ENCODE measurements around the gene ITPR1.

Gene ITPR1

DNA sequence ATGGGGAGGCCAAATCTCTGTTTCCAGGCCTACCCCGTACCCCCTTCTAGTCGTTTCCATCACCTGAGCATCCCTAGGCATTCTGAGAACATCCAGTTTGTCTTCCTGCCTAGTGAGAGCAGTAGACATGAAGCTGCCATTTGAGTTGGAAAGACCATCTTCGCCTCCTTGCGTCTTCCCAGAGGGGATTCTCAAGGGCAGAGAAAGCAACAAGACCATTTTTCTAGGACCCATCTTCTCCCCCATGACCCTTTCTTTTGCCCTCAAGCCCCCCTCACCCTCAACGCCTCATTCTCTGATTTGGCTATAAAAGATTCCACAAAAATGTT, 337.4 kb downstream of the ITPR1 start:
- H3K9ac ChIP-seq (ENCODE audit: low read depth, low read length) = no peak overlapping the region
- no peaks in the 10 kb centered on the region for H3K9me3 ChIP-seq (ENCODE audit: insufficient read depth, low read depth, low read length)
- H3K4me3 ChIP-seq (ENCODE audit: low read length) = no peak overlapping the region
- H3K4me1 ChIP-seq (ENCODE audit: insufficient read depth, low read length) = peaks cover 10% of the 10 kb centered on the region; the same call in 1 of the 2 replicates
- H3K36me3 ChIP-seq (ENCODE audit: insufficient read depth, low read length) = no peaks in the 10 kb centered on the region
- H3K27me3 ChIP-seq (ENCODE audit: insufficient read depth, low read length) = no peaks in the 10 kb centered on the region
- H3K27ac ChIP-seq (ENCODE audit: low read depth, low read length) = no peak overlapping the region
- WGBS = 93% methylated on average over 5 of the region's 5 CpGs

DNA sequence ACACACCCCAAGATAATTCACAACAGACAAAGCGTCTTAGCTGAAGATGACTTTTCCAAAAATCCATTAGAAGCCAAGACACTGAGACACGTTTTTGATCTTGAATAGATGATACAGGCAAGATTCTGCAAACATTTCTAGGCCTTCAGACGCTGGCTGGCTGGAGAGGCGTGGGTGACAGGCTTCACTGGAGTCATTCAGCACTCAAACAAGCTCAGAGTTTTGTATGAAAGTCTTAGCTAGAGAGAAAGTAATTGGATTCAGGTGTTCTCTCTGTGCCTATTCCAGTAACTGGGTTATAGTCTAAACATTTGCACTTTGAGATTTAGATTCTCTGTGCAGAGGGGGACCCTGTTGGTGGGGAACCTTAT, 338.4 kb downstream of the ITPR1 start:
- H3K4me3 ChIP-seq (ENCODE audit: low read length) = no peak overlapping the region
- H3K27ac ChIP-seq (ENCODE audit: low read depth, low read length) = peak overlapping the region; percentile 36; the same call in 1 of the 2 replicates
- H3K9ac ChIP-seq (ENCODE audit: low read depth, low read length) = no peak overlapping the region
- H3K27me3 ChIP-seq (ENCODE audit: insufficient read depth, low read length) = no peaks in the 10 kb centered on the region
- peaks cover 7% of the 10 kb centered on the region; the same call in 1 of the 2 replicates for H3K4me1 ChIP-seq (ENCODE audit: insufficient read depth, low read length)
- WGBS = 87% methylated on average over 4 of the region's 4 CpGs
- no peaks in the 10 kb centered on the region for H3K36me3 ChIP-seq (ENCODE audit: insufficient read depth, low read length)
- H3K9me3 ChIP-seq (ENCODE audit: insufficient read depth, low read depth, low read length) = no peaks in the 10 kb centered on the region

DNA sequence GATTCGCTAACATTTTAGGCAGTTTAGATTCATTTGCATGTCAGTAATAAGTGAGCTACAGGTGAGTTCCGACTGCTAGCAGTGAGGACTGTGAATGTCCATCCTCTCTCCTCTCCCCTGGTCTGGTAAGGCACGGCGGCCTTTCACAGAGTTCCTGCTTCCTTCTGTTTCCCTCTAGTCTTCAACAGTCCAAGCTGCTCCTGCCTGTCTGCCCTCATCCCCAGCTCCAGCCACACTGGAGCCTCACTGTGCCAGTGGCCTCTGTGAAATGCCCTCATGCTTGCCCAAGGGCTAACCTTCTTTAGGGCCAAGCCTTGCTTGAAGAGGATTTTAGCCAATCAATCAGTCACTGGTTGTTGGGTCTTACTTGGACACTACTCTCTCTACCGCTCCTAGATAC, 340.3 kb downstream of the ITPR1 start:
- WGBS = 90% methylated on average over 5 of the region's 5 CpGs
- Histone ChIP-seq H3K4me3 (ENCODE audit: low read length) (no peak overlapping the region), H3K9ac (ENCODE audit: low read depth, low read length) (no peak overlapping the region), H3K36me3 (ENCODE audit: insufficient read depth, low read length) (no peaks in the 10 kb centered on the region), H3K27ac (ENCODE audit: low read depth, low read length) (no peak overlapping the region), H3K9me3 (ENCODE audit: insufficient read depth, low read depth, low read length) (no peaks in the 10 kb centered on the region), H3K4me1 (ENCODE audit: insufficient read depth, low read length) (peaks cover 7% of the 10 kb centered on the region; the same call in 1 of the 2 replicates), H3K27me3 (ENCODE audit: insufficient read depth, low read length) (no peaks in the 10 kb centered on the region)

GRCh38 chr3:4834403-4834866, 341.3 kb downstream of the ITPR1 start:
- Histone ChIP-seq H3K27ac (ENCODE audit: low read depth, low read length) (no peak overlapping the region), H3K4me3 (ENCODE audit: low read length) (no peak overlapping the region), H3K9me3 (ENCODE audit: insufficient read depth, low read depth, low read length) (no peaks in the 10 kb centered on the region), H3K9ac (ENCODE audit: low read depth, low read length) (no peak overlapping the region), H3K27me3 (ENCODE audit: insufficient read depth, low read length) (no peaks in the 10 kb centered on the region), H3K36me3 (ENCODE audit: insufficient read depth, low read length) (no peaks in the 10 kb centered on the region), H3K4me1 (ENCODE audit: insufficient read depth, low read length) (peaks cover 7% of the 10 kb centered on the region; the same call in 1 of the 2 replicates)
- WGBS = 95% methylated on average over 8 of the region's 8 CpGs

GRCh38 chr3:4835616-4836043, 342.5 kb downstream of the ITPR1 start:
- H3K9me3 ChIP-seq (ENCODE audit: insufficient read depth, low read depth, low read length) = no peaks in the 10 kb centered on the region
- H3K4me3 ChIP-seq (ENCODE audit: low read length) = no peak overlapping the region

DNA sequence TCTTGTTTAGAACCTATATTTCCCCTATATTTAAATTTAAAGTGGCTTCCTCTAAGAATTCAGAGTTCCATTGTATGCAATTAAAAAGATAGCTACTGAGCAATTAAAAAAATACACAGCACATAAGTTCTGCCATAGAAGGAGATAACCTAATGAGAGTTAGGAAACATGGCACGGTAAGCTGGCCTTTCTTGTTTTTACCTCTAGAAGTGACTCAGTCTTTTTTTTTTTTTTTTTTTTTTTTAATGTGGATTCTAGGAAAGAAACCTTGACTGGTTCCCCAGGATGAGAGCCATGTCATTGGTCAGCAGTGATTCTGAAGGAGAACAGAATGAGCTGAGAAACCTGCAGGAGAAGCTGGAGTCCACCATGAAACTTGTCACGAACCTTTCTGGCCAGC, 343.4 kb downstream of the ITPR1 start:
- H3K27ac ChIP-seq (ENCODE audit: low read depth, low read length) = no peak overlapping the region
- no peaks in the 10 kb centered on the region for H3K9me3 ChIP-seq (ENCODE audit: insufficient read depth, low read depth, low read length)
- no peak overlapping the region for H3K9ac ChIP-seq (ENCODE audit: low read depth, low read length)
- no peak overlapping the region for H3K4me3 ChIP-seq (ENCODE audit: low read length)
- peaks cover 4% of the 10 kb centered on the region; the same call in 1 of the 2 replicates for H3K4me1 ChIP-seq (ENCODE audit: insufficient read depth, low read length)
- H3K36me3 ChIP-seq (ENCODE audit: insufficient read depth, low read length) = no peaks in the 10 kb centered on the region
- WGBS = 74% methylated on average over 2 of the region's 2 CpGs
- no peaks in the 10 kb centered on the region for H3K27me3 ChIP-seq (ENCODE audit: insufficient read depth, low read length)

More at GRCh38 chr3:4835616-4836043, 342.5 kb downstream of the ITPR1 start:
- Histone ChIP-seq H3K27me3 (ENCODE audit: insufficient read depth, low read length) (no peaks in the 10 kb centered on the region), H3K4me1 (ENCODE audit: insufficient read depth, low read length) (peaks cover 5% of the 10 kb centered on the region; the same call in 1 of the 2 replicates), H3K9ac (ENCODE audit: low read depth, low read length) (no peak overlapping the region), H3K27ac (ENCODE audit: low read depth, low read length) (no peak overlapping the region), H3K36me3 (ENCODE audit: insufficient read depth, low read length) (no peaks in the 10 kb centered on the region)
- WGBS = 89% methylated on average over 3 of the region's 3 CpGs

DNA sequence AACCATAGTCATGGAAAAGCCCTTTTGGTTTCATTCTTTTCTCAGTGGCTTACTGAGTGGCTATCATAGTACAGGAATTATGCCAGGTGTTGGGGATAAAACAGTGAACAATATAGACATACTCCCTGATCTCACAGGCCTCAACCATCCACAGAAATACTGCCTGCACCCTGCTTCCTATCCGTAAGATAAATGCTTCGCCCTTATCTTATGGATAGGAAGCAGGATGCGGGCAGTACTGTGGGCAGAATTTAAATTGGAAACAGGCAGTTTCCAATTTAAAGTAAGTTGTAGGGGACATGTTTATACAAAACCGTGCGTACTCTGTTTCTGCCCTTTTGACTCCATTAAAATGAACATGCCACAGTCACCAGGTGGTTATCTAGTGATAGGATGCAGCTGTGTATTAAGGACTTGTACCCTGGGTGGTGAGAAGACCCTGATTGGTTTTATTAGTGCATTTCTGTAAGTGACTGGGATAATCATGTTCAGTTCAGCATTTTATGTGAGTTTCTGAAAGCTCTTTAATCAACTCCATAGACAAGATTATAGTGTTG, 344.3 kb downstream of the ITPR1 start:
- no peak overlapping the region for H3K27ac ChIP-seq (ENCODE audit: low read depth, low read length)
- H3K9me3 ChIP-seq (ENCODE audit: insufficient read depth, low read depth, low read length) = no peaks in the 10 kb centered on the region
- no peak overlapping the region for H3K9ac ChIP-seq (ENCODE audit: low read depth, low read length)
- peaks cover 8% of the 10 kb centered on the region; the same call in 1 of the 2 replicates for H3K4me1 ChIP-seq (ENCODE audit: insufficient read depth, low read length)
- H3K27me3 ChIP-seq (ENCODE audit: insufficient read depth, low read length) = no peaks in the 10 kb centered on the region
- 95% methylated on average over 5 of the region's 5 CpGs for WGBS
- no peaks in the 10 kb centered on the region for H3K36me3 ChIP-seq (ENCODE audit: insufficient read depth, low read length)
- H3K4me3 ChIP-seq (ENCODE audit: low read length) = no peak overlapping the region

- 96% methylated on average over 4 of the region's 4 CpGs for WGBS
- Histone ChIP-seq H3K36me3 (ENCODE audit: insufficient read depth, low read length) (no peaks in the 10 kb centered on the region), H3K4me3 (ENCODE audit: low read length) (no peak overlapping the region), H3K9me3 (ENCODE audit: insufficient read depth, low read depth, low read length) (no peaks in the 10 kb centered on the region), H3K9ac (ENCODE audit: low read depth, low read length) (no peak overlapping the region), H3K27me3 (ENCODE audit: insufficient read depth, low read length) (no peaks in the 10 kb centered on the region), H3K27ac (ENCODE audit: low read depth, low read length) (no peak overlapping the region), H3K4me1 (ENCODE audit: insufficient read depth, low read length) (peaks cover 8% of the 10 kb centered on the region; the same call in 1 of the 2 replicates)
Observed at GRCh38 chr3:4838621-4839022, 345.5 kb downstream of the ITPR1 start.

- Histone ChIP-seq H3K9ac (ENCODE audit: low read depth, low read length) (no peak overlapping the region), H3K9me3 (ENCODE audit: insufficient read depth, low read depth, low read length) (no peaks in the 10 kb centered on the region), H3K27me3 (ENCODE audit: insufficient read depth, low read length) (no peaks in the 10 kb centered on the region), H3K27ac (ENCODE audit: low read depth, low read length) (no peak overlapping the region), H3K36me3 (ENCODE audit: insufficient read depth, low read length) (no peaks in the 10 kb centered on the region), H3K4me1 (ENCODE audit: insufficient read depth, low read length) (peaks cover 8% of the 10 kb centered on the region; the same call in 1 of the 2 replicates), H3K4me3 (ENCODE audit: low read length) (no peak overlapping the region)
- 86% methylated on average over 3 of the region's 3 CpGs for WGBS
Observed at GRCh38 chr3:4839278-4839677, 346.1 kb downstream of the ITPR1 start.

DNA sequence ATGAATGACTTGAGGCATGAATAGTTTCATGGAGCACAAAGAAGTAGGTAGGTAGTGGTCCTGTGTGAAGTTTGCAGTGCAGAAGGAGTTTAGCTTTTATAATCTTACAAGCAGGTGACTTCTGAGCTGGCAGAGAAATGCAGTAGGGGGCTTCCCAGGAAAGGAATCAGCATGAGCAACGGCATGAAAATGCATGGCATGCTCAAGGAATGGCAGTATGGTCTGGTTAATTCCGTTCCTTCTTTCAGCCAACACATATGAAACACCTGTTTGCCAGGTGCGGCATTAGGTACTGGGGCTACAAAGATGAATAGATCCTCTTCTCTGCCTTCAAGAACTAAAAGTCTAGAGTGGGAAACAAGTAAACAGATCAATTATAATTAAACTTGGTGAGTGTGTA, 348.1 kb downstream of the ITPR1 start:
- H3K9ac ChIP-seq (ENCODE audit: low read depth, low read length) = no peak overlapping the region
- H3K36me3 ChIP-seq (ENCODE audit: insufficient read depth, low read length) = no peaks in the 10 kb centered on the region
- WGBS = 76% methylated on average over 3 of the region's 3 CpGs
- H3K27me3 ChIP-seq (ENCODE audit: insufficient read depth, low read length) = no peaks in the 10 kb centered on the region
- no peak overlapping the region for H3K27ac ChIP-seq (ENCODE audit: low read depth, low read length)
- H3K9me3 ChIP-seq (ENCODE audit: insufficient read depth, low read depth, low read length) = no peaks in the 10 kb centered on the region
- H3K4me3 ChIP-seq (ENCODE audit: low read length) = no peak overlapping the region
- H3K4me1 ChIP-seq (ENCODE audit: insufficient read depth, low read length) = peaks cover 8% of the 10 kb centered on the region; the same call in 1 of the 2 replicates

DNA sequence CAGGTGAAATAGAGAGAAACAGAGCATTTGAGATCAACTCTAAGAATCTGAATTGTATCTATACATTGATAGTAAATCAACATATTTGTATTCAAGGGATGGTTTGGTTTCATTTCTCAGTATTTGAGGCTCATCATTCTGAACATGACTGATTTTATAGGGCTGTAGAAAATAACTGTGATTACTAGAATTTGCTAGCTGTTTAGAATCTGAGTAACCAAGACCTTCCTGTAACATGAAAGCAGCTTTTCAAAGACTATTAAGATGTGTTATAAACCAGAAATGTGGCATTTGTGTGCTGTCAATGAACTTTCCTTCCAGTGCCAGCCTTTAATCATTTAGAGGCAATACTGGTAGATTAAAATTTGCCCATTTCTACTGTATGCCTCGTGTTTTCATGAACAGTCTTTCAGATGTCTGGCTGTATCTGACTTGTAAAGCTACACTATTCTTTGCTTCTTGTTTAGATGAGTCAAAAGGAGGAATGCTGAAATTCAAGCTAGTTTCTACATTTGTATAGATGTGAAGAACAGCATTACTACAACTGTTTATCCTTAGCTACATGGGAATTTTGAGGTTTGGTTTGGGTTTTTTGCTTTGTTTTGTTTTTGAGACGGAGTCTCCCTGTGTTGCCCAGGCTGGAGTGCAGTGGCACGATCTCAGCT, 348.8 kb downstream of the ITPR1 start:
- Histone ChIP-seq H3K4me3 (ENCODE audit: low read length) (no peak overlapping the region), H3K9me3 (ENCODE audit: insufficient read depth, low read depth, low read length) (no peaks in the 10 kb centered on the region), H3K27me3 (ENCODE audit: insufficient read depth, low read length) (no peaks in the 10 kb centered on the region), H3K9ac (ENCODE audit: low read depth, low read length) (no peak overlapping the region), H3K27ac (ENCODE audit: low read depth, low read length) (no peak overlapping the region), H3K4me1 (ENCODE audit: insufficient read depth, low read length) (peaks cover 8% of the 10 kb centered on the region; the same call in 1 of the 2 replicates), H3K36me3 (ENCODE audit: insufficient read depth, low read length) (no peaks in the 10 kb centered on the region)
- 98% methylated on average over 3 of the region's 3 CpGs for whole genome bisulfite sequencing

Measured in HUES64 (cell line).